MM.1S (cell line): Measurements from ENCODE around the gene EGFL8.

Experiments used
- DNase-seq: peaks from one replicate; pipeline ENCODE4 v3.0.0-alpha.2; 2015
- H2AFZ ChIP-seq: fragments of 300-600 bp; sonication (generic); 2 replicates; pipeline ENCODE4 v1.6.0; 2016; ENCODE audit warnings: antibody characterized with exemption, low read length
- H3F3A ChIP-seq: fragments of 300-600 bp; sonication (generic); 2 replicates; pipeline ENCODE4 v1.6.1; 2016; ENCODE audit warnings: mild to moderate bottlenecking, antibody characterized with exemption, low read length, moderate library complexity, mixed read lengths; ENCODE audit not compliant: insufficient read depth
- H3K27ac ChIP-seq: fragments of 300-600 bp; sonication (generic); 2 replicates; pipeline ENCODE4 v1.5.1; 2016; ENCODE audit warnings: mild to moderate bottlenecking, low read length
- H3K27me3 ChIP-seq: fragments of 300-600 bp; sonication (generic); replicated peaks from 2 replicates; pipeline ENCODE4 v1.6.0; 2016; ENCODE audit warnings: low read length; ENCODE audit not compliant: insufficient read depth
- H3K36me3 ChIP-seq: fragments of 300-600 bp; sonication (generic); replicated peaks from 2 replicates; pipeline ENCODE4 v1.6.1; 2016; ENCODE audit warnings: mild to moderate bottlenecking, low read length, mixed read lengths; ENCODE audit not compliant: insufficient read depth
- H3K4me1 ChIP-seq: fragments of 300-600 bp; sonication (generic); 2 replicates; pipeline ENCODE4 v1.6.1; 2016; ENCODE audit warnings: low read length, mixed read lengths
- H3K4me2 ChIP-seq: fragments of 300-600 bp; sonication (generic); 2 replicates; pipeline ENCODE4 v1.6.0; 2016; ENCODE audit warnings: low read depth, low read length
- H3K4me3 ChIP-seq: fragments of 300-600 bp; sonication (generic); 2 replicates; pipeline ENCODE4 v1.5.1; 2016; ENCODE audit warnings: low read length, mixed read lengths
- H3K79me2 ChIP-seq: fragments of 300-600 bp; sonication (generic); 2 replicates; pipeline ENCODE4 v1.6.1; 2016; ENCODE audit warnings: mixed run types, low read length, mixed read lengths
- H3K9ac ChIP-seq: fragments of 300-600 bp; sonication (generic); 2 replicates; pipeline ENCODE4 v1.6.1; 2016; ENCODE audit warnings: low read length, mixed read lengths
- H3K9me2 ChIP-seq: fragments of 300-600 bp; sonication (generic); replicated peaks from 2 replicates; pipeline ENCODE4 v1.6.1; 2016; ENCODE audit warnings: mild to moderate bottlenecking, low read length, mixed read lengths; ENCODE audit not compliant: insufficient read depth
- H3K9me3 ChIP-seq: fragments of 300-600 bp; sonication (generic); replicated peaks from 2 replicates; pipeline ENCODE4 v1.6.1; 2016; ENCODE audit warnings: mild to moderate bottlenecking, low read length, mixed read lengths; ENCODE audit not compliant: insufficient read depth
- H4K20me1 ChIP-seq: fragments of 300-600 bp; sonication (generic); 2 replicates; pipeline ENCODE4 v1.6.1; 2016; ENCODE audit warnings: mild to moderate bottlenecking, low read length, moderate library complexity, mixed read lengths; ENCODE audit not compliant: insufficient read depth
- EZH2 ChIP-seq: fragments of 300-600 bp; sonication (generic); optimal IDR thresholded peaks from 2 replicates; pipeline ENCODE3; 2017; ENCODE audit warnings: low read depth, mild to moderate bottlenecking, antibody characterized with exemption, low read length, mixed read lengths
- EZH2phosphoT487 ChIP-seq: fragments of 300-600 bp; sonication (generic); IDR thresholded peaks from 2 replicates; pipeline ENCODE4 v1.6.1; 2018; ENCODE audit warnings: antibody characterized with exemption, low read length
- TF ChIP-seq, protein P1 (sequence below): fragments of 300-600 bp; sonication (generic); IDR thresholded peaks from 2 replicates; pipeline ENCODE4 v1.5.1; 2016; ENCODE audit warnings: antibody characterized with exemption, low read length, mixed read lengths

The EGFL8 gene

DNA sequence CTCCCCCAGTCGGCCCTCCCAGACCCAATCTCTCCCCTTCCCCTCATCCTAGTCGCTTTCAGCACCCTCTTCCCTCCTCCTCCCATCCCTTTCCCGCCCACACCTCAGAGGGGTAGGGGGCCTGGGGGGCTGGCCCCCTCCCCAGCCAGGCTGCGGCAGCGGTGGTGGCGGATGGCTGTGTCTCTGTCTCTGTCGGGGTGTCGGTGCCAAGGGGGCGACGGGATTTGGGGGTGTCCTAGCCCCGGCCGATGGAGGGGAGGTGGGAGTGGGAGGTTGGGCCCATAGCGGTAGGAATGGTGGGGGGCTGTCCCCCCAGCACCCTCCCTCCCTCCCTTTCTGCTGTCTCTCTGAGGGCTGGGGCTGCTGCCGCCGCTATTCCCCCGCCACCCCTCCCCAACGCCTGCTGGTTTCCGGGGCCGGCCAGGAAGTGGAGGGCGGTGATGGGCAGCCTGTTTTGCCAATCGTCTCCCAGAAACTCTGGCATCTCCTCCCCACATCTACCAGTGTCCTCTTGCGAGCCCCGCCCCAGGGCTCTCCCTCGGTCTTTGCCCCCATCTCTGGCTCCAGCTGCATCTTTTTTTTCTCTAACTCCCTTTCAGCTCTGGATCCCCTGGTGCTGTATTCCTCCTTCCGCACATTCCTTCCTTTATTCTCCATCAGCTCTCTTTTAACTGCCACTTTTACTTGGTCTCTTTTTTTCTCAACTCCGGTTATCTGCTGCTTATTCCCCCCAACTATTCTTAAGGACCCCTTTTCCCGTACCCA, 11.5 kb downstream of the EGFL8 start, which contains the start of gene AGPAT1:
Gene AGPAT1 (minus strand): TSS at position 374 of the 765 bp plus-strand sequence. CDS start 4,588 bp downstream, outside the sequence.
- peak; percentile 92 for DNase-seq

GRCh38 chr6:32176476-32177182, 12.2 kb downstream of the EGFL8 start:
- Histone ChIP-seq H3K79me2 (peaks cover 17% of the 10 kb centered on the region), H3K4me2 (peak overlapping the region; percentile 97), H3K27ac (peak overlapping the region; percentile 96; the same call in 1 of the 2 replicates), H3K36me3 (no peaks in the 10 kb centered on the region), H2AFZ (peak overlapping the region; percentile 79), H3K4me3 (peak overlapping the region; percentile 82), H3K4me1 (peaks cover 21% of the 10 kb centered on the region), H3K9me3 (no peaks in the 10 kb centered on the region), H4K20me1 (no peaks in the 10 kb centered on the region), H3K27me3 (no peaks in the 10 kb centered on the region), H3F3A (peaks cover 19% of the 10 kb centered on the region), H3K9ac (peak overlapping the region; percentile 70; the same call in 1 of the 2 replicates), H3K9me2 (no peaks in the 10 kb centered on the region)
- TF ChIP-seq, protein P1, sequence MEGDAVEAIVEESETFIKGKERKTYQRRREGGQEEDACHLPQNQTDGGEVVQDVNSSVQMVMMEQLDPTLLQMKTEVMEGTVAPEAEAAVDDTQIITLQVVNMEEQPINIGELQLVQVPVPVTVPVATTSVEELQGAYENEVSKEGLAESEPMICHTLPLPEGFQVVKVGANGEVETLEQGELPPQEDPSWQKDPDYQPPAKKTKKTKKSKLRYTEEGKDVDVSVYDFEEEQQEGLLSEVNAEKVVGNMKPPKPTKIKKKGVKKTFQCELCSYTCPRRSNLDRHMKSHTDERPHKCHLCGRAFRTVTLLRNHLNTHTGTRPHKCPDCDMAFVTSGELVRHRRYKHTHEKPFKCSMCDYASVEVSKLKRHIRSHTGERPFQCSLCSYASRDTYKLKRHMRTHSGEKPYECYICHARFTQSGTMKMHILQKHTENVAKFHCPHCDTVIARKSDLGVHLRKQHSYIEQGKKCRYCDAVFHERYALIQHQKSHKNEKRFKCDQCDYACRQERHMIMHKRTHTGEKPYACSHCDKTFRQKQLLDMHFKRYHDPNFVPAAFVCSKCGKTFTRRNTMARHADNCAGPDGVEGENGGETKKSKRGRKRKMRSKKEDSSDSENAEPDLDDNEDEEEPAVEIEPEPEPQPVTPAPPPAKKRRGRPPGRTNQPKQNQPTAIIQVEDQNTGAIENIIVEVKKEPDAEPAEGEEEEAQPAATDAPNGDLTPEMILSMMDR: no peak
- TF ChIP-seq EZH2 (no peak), EZH2phosphoT487 (no peak)
- no peak for DNase-seq

More for the DNA sequence above, 11.5 kb downstream of the EGFL8 start, which contains the start of gene AGPAT1:
- Histone ChIP-seq H4K20me1 (no peaks in the 10 kb centered on the region), H3F3A (peaks cover 19% of the 10 kb centered on the region), H3K9me2 (no peaks in the 10 kb centered on the region), H3K4me3 (peak within 1 kb of the TSS; percentile 90), H3K4me2 (peak within 1 kb of the TSS; percentile 97), H3K9me3 (no peaks in the 10 kb centered on the region), H2AFZ (peak within 1 kb of the TSS; percentile 96), H3K27ac (peak within 1 kb of the TSS; percentile 96; the same call in 1 of the 2 replicates), H3K79me2 (peaks cover 17% of the 10 kb centered on the region), H3K4me1 (peaks cover 21% of the 10 kb centered on the region), H3K36me3 (no peaks in the 10 kb centered on the region), H3K27me3 (no peaks in the 10 kb centered on the region), H3K9ac (peak within 1 kb of the TSS; percentile 83)
- TF ChIP-seq EZH2: no peak
- TF ChIP-seq, protein P1: no peak
- no peak for TF ChIP-seq EZH2phosphoT487

DNA sequence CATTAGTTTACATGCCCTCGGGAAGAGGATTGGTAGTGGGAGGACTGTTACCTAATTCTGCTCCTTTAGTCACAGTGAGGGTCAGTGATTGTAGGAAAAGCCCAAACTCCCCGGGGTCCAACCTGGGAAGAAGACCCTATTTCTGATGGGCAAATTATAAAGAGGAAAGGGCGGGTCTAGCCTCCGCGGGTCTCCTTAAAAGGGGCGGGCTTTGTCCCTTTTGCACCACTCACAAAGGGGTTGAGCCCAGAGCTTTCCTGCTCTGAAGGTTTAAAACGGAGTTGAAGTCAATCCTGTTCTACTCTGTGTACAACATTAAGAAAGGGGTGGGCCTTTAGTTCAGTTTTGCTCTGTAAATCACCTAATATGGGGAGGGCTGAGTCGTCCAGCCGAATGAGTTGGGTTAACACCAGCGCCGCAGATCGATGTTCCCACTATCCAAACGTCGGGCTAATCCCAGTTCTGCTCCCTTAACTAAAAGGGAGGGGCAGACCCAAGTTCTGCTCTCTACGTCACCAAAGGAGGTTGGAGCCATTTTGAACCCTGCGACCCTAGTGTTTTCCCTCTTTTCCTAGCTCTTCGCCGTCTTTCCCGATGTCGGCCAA, 12.9 kb downstream of the EGFL8 start:
- peaks cover 21% of the 10 kb centered on the region for H3K4me1 ChIP-seq
- H4K20me1 ChIP-seq: no peaks in the 10 kb centered on the region
- peak overlapping the region; percentile 82 for H3K4me3 ChIP-seq
- H3K9me3 ChIP-seq: no peaks in the 10 kb centered on the region
- DNase-seq: peak; percentile 53
- peak overlapping the region; percentile 79 for H2AFZ ChIP-seq
- peak overlapping the region; percentile 96 for H3K27ac ChIP-seq
- peak overlapping the region; percentile 70 for H3K9ac ChIP-seq
- H3K79me2 ChIP-seq: peaks cover 17% of the 10 kb centered on the region
- H3F3A ChIP-seq: peaks cover 19% of the 10 kb centered on the region
- TF ChIP-seq, protein P1: no peak
- TF ChIP-seq EZH2phosphoT487 (no peak), EZH2 (no peak)
- H3K27me3 ChIP-seq: no peaks in the 10 kb centered on the region
- H3K9me2 ChIP-seq: no peaks in the 10 kb centered on the region
- H3K36me3 ChIP-seq: no peaks in the 10 kb centered on the region
- H3K4me2 ChIP-seq: peak overlapping the region; percentile 97
